ENCODE measurements around the gene CHD9.

Gene CHD9

DNA sequence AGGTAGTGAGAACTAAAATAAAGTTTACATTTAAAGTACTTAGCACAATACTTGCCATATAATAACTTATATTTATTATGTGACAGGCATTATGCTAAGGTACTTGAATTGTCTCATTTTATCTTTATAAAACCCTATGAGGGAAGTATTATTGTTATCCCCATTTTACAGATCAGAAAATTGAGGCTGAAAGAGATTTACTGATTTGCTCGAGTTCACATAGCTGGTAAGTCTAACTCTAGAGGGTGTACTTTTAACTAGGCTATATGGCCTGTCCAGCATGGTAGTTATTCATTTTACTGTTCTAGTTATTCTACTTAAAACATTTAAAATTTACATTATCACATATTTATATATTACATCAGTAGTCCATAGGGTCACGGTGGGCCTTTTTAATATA, 266.2 kb downstream of the CHD9 start:
- Histone ChIP-seq H3K9me3 (ENCODE audit: control insufficient read depth, insufficient read depth, low read depth, low read length) (no peaks in the 10 kb centered on the region), H3K4me1 (ENCODE audit: control insufficient read depth, insufficient read depth, low read length) (no peaks in the 10 kb centered on the region), H3K4me3 (ENCODE audit: low read depth, low read length) (no peak overlapping the region), H3K27ac (ENCODE audit: extremely low read depth, low read depth, low read length) (no peak overlapping the region), H3K36me3 (ENCODE audit: control insufficient read depth in 2 of 2, insufficient read depth in 1 of 2, low read length in 2 of 2) (peaks cover 48 to 76% of the 10 kb centered on the region in 2 experiments)
- ChIA-PET POLR2A (no interaction called here), CTCF (no interaction called here)
- TF ChIP-seq KLF8 (tag by site-specific recombination; IDR thresholded peaks at IDR 0.05) (no peak), ZNF529 (tag by site-specific recombination; IDR thresholded peaks at IDR 0.05; ENCODE audit: insufficient replicate concordance) (no peak), ZNF473 (tag by site-specific recombination; IDR thresholded peaks at IDR 0.05) (no peak), ZNF138 (tag by site-specific recombination; IDR thresholded peaks at IDR 0.05; ENCODE audit: borderline replicate concordance) (no peak), ZNF311 (tag by site-specific recombination; IDR thresholded peaks at IDR 0.05; ENCODE audit: borderline replicate concordance) (no peak), HOXC10 (CRISPR knock-in tag; IDR thresholded peaks at IDR 0.05) (no peak), GLI2 (tag by site-specific recombination; IDR thresholded peaks at IDR 0.05; ENCODE audit: borderline replicate concordance, low read depth) (no peak), ZNF792 (tag by site-specific recombination; IDR thresholded peaks at IDR 0.05) (no peak), SETDB1 (IDR thresholded peaks at IDR 0.05; ENCODE audit: insufficient read length, low read length) (no peak), ZSCAN16 (tag by site-specific recombination; IDR thresholded peaks at IDR 0.05) (no peak), KLF9 (tag by site-specific recombination; IDR thresholded peaks at IDR 0.05; ENCODE audit: low read depth) (no peak), ZNF623 (tag by site-specific recombination; IDR thresholded peaks at IDR 0.05) (no peak), KLF16 (tag by site-specific recombination; IDR thresholded peaks at IDR 0.05) (no peak), ZSCAN30 (tag by site-specific recombination; IDR thresholded peaks at IDR 0.05) (no peak), ZXDB (tag by site-specific recombination; IDR thresholded peaks at IDR 0.05) (no peak), ZNF558 (tag by site-specific recombination; IDR thresholded peaks at IDR 0.05) (no peak), ZNF169 (tag by site-specific recombination; IDR thresholded peaks at IDR 0.05) (no peak)
- TF ChIP-seq, protein P1, sequence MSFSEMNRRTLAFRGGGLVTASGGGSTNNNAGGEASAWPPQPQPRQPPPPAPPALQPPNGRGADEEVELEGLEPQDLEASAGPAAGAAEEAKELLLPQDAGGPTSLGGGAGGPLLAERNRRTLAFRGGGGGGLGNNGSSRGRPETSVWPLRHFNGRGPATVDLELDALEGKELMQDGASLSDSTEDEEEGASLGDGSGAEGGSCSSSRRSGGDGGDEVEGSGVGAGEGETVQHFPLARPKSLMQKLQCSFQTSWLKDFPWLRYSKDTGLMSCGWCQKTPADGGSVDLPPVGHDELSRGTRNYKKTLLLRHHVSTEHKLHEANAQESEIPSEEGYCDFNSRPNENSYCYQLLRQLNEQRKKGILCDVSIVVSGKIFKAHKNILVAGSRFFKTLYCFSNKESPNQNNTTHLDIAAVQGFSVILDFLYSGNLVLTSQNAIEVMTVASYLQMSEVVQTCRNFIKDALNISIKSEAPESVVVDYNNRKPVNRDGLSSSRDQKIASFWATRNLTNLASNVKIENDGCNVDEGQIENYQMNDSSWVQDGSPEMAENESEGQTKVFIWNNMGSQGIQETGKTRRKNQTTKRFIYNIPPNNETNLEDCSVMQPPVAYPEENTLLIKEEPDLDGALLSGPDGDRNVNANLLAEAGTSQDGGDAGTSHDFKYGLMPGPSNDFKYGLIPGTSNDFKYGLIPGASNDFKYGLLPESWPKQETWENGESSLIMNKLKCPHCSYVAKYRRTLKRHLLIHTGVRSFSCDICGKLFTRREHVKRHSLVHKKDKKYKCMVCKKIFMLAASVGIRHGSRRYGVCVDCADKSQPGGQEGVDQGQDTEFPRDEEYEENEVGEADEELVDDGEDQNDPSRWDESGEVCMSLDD (tag by site-specific recombination; IDR thresholded peaks at IDR 0.05), result no peak
- TF ChIP-seq, protein P2, sequence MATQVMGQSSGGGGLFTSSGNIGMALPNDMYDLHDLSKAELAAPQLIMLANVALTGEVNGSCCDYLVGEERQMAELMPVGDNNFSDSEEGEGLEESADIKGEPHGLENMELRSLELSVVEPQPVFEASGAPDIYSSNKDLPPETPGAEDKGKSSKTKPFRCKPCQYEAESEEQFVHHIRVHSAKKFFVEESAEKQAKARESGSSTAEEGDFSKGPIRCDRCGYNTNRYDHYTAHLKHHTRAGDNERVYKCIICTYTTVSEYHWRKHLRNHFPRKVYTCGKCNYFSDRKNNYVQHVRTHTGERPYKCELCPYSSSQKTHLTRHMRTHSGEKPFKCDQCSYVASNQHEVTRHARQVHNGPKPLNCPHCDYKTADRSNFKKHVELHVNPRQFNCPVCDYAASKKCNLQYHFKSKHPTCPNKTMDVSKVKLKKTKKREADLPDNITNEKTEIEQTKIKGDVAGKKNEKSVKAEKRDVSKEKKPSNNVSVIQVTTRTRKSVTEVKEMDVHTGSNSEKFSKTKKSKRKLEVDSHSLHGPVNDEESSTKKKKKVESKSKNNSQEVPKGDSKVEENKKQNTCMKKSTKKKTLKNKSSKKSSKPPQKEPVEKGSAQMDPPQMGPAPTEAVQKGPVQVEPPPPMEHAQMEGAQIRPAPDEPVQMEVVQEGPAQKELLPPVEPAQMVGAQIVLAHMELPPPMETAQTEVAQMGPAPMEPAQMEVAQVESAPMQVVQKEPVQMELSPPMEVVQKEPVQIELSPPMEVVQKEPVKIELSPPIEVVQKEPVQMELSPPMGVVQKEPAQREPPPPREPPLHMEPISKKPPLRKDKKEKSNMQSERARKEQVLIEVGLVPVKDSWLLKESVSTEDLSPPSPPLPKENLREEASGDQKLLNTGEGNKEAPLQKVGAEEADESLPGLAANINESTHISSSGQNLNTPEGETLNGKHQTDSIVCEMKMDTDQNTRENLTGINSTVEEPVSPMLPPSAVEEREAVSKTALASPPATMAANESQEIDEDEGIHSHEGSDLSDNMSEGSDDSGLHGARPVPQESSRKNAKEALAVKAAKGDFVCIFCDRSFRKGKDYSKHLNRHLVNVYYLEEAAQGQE (tag by site-specific recombination; IDR thresholded peaks at IDR 0.05), result no peak

DNA sequence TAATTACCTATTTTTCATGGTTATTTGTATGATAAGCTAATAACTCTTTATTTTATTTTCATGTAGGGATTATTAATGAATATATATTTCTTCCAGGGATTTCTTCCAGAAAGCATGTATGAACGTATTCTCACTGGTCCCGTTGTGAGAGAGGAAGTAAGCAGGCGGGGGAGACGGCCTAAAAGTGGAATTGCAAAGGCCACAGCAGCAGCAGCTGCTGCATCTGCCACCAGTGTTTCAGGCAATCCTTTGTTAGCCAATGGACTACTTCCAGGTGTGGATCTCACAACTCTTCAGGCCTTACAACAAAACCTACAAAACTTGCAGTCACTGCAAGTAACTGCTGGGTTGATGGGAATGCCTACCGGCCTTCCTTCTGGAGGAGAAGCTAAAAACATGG, 269.1 kb downstream of the CHD9 start:
- CTCF ChIA-PET, result no interaction called here
- Histone ChIP-seq H3K36me3 (ENCODE audit: control insufficient read depth in 2 of 2, insufficient read depth in 1 of 2, low read length in 2 of 2) (peaks cover 26 to 52% of the 10 kb centered on the region in 2 experiments), H3K4me1 (ENCODE audit: control insufficient read depth, insufficient read depth, low read length) (no peaks in the 10 kb centered on the region), H3K4me3 (ENCODE audit: low read depth, low read length) (no peak overlapping the region), H3K9me3 (ENCODE audit: control insufficient read depth, insufficient read depth, low read depth, low read length) (no peaks in the 10 kb centered on the region), H3K27ac (ENCODE audit: extremely low read depth, low read depth, low read length) (no peak overlapping the region)
- POLR2A ChIA-PET, result no interaction called here
- TF ChIP-seq, protein P3, sequence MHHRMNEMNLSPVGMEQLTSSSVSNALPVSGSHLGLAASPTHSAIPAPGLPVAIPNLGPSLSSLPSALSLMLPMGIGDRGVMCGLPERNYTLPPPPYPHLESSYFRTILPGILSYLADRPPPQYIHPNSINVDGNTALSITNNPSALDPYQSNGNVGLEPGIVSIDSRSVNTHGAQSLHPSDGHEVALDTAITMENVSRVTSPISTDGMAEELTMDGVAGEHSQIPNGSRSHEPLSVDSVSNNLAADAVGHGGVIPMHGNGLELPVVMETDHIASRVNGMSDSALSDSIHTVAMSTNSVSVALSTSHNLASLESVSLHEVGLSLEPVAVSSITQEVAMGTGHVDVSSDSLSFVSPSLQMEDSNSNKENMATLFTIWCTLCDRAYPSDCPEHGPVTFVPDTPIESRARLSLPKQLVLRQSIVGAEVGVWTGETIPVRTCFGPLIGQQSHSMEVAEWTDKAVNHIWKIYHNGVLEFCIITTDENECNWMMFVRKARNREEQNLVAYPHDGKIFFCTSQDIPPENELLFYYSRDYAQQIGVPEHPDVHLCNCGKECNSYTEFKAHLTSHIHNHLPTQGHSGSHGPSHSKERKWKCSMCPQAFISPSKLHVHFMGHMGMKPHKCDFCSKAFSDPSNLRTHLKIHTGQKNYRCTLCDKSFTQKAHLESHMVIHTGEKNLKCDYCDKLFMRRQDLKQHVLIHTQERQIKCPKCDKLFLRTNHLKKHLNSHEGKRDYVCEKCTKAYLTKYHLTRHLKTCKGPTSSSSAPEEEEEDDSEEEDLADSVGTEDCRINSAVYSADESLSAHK (tag by site-specific recombination; IDR thresholded peaks at IDR 0.05), result no peak
- TF ChIP-seq SP3 (tag by site-specific recombination; IDR thresholded peaks at IDR 0.05) (no peak), ZNF16 (tag by site-specific recombination; IDR thresholded peaks at IDR 0.05; ENCODE audit: low read depth) (no peak), SCRT1 (tag by site-specific recombination; IDR thresholded peaks at IDR 0.05; ENCODE audit: borderline replicate concordance) (no peak)
- TF ChIP-seq, protein P4, sequence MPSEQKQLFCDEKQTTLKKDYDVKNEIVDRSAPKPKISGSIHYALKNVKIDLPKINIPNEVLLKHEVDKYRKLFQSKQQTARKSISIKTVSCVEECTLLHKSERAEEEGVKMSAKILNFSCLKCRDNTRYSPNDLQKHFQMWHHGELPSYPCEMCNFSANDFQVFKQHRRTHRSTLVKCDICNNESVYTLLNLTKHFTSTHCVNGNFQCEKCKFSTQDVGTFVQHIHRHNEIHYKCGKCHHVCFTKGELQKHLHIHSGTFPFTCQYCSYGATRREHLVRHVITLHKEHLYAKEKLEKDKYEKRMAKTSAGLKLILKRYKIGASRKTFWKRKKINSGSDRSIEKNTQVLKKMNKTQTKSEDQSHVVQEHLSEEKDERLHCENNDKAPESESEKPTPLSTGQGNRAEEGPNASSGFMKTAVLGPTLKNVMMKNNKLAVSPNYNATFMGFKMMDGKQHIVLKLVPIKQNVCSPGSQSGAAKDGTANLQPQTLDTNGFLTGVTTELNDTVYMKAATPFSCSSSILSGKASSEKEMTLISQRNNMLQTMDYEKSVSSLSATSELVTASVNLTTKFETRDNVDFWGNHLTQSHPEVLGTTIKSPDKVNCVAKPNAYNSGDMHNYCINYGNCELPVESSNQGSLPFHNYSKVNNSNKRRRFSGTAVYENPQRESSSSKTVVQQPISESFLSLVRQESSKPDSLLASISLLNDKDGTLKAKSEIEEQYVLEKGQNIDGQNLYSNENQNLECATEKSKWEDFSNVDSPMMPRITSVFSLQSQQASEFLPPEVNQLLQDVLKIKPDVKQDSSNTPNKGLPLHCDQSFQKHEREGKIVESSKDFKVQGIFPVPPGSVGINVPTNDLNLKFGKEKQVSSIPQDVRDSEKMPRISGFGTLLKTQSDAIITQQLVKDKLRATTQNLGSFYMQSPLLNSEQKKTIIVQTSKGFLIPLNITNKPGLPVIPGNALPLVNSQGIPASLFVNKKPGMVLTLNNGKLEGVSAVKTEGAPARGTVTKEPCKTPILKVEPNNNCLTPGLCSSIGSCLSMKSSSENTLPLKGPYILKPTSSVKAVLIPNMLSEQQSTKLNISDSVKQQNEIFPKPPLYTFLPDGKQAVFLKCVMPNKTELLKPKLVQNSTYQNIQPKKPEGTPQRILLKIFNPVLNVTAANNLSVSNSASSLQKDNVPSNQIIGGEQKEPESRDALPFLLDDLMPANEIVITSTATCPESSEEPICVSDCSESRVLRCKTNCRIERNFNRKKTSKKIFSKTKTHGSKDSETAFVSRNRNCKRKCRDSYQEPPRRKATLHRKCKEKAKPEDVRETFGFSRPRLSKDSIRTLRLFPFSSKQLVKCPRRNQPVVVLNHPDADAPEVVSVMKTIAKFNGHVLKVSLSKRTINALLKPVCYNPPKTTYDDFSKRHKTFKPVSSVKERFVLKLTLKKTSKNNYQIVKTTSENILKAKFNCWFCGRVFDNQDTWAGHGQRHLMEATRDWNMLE (tag by site-specific recombination; conservative IDR thresholded peaks at IDR 0.05; ENCODE audit: low read depth), result no peak

Data from HEK293 (cell line).